Glomerular visceral epithelial cell (primary cell): ENCODE data around the gene SOCS1.

Source experiments
- DNase-seq: peaks from one replicate; pipeline ENCODE4 v3.0.0-alpha.2; 2016; ENCODE audit errors: extremely low spot score

SOCS1 gene

GRCh38 chr16:11260596-11260966, 4.6 kb upstream of the SOCS1 start:
- DNase-seq = no peak

- no peak for DNase-seq
Observed at GRCh38 chr16:11259655-11260595, 3.9 kb upstream of the SOCS1 start.

DNA sequence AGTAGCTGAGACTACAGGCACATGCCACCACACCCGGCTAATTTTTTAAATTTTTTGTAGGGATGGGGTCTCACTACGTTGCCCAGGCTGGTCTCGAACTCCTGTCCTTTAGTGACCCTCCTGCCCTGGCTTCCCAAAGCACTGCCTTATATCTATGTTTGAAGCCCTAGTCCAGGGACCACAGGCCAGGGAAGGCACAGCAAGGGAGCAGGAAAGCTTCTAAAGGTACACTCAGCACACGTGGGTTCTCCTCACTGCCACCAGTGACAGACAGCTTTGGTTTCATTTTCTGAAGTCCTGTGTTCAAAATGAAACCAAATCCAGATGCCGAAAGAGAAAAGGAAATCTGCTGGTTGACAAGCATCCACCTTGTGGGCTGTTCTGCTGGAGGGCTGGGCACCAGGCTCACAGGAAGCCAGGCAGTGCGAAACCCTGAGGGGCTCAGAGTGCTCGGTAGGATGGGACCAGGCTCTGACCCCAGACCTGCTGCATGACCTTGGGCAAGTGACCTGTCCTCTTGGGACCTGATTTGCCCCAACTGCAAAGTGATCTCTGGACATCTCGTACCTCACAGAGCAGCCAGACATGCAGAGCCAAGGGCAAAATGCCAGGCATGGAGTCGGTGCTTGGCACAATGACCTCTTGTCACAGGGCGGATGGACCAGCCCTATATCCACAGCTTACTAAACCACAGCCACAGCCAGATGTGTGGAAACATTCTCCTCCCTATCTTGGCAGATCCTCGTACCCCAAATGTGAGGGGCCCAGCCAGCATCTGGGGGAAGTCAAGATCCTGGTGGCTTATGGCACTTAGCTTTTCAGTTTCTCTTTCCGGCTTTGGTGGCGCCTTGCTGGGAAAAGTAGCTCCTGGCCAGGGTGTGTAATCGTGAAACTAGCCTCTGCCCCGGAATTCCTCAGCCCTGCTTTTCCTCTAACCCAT, 2.8 kb upstream of the SOCS1 start:
- DNase-seq = no peak

DNA sequence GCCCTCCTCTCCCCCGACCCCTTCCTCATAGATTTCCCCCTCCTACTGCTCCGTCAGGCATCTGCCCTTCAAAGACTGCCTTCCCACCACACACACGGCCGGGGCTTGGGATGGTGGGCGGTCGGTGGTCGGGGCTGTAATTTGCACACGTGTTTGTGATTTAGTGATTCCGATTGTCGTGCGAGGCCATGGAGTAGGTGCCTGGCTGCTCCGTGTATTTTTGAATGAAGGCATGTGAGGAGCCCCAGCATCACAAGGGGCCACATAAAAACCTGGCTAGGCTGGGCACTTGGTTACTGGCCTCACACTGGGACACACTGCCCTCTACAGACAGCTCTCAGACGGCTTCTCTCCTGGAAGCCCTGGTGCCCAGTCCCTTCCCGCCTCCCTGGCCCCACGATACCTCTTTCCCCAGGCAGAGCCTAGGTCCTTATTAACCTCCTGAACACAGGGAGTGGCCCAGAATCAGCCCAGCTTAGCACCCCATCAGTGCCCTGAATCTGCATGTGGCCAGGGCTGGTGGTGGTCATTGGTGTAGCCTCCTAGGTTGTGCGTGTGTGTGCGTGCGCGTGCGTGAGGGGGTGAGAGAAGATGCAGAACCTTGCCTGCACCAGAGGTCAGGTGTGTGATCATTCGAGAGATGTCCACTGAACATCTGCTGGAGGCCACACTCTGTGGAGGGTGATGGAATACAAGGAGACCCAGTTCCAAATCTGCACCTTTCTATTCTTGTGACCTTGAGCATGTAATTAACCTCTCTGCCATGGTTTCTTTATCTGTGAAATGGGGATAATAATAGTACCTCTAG, 1.3 kb upstream of the SOCS1 start:
- peak; percentile 71 for DNase-seq

DNA sequence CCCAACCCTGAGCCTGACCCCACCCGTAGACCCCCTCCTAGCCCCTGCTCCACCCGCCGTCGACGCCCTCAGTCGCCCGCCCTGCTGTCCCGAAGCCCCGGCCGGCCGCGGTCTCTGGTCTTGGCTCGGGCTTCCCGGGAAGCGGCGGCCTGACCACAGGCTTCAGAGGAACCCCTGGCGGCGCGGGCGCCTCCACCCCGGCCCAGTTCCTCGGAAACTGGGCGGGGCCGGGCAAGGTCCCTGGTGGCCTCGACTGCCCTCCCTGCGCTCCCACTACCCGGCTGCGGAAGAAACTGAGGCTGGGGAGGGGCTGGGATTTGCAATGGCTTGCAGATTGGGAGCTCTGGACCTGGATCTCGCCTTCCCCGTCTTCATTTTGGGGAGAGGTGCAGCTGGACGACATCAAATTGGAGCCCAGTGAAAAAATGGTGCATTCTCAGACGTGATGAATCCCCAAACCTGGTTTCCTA, 692 bp upstream of the SOCS1 start:
- DNase-seq = peak; percentile 64

DNA sequence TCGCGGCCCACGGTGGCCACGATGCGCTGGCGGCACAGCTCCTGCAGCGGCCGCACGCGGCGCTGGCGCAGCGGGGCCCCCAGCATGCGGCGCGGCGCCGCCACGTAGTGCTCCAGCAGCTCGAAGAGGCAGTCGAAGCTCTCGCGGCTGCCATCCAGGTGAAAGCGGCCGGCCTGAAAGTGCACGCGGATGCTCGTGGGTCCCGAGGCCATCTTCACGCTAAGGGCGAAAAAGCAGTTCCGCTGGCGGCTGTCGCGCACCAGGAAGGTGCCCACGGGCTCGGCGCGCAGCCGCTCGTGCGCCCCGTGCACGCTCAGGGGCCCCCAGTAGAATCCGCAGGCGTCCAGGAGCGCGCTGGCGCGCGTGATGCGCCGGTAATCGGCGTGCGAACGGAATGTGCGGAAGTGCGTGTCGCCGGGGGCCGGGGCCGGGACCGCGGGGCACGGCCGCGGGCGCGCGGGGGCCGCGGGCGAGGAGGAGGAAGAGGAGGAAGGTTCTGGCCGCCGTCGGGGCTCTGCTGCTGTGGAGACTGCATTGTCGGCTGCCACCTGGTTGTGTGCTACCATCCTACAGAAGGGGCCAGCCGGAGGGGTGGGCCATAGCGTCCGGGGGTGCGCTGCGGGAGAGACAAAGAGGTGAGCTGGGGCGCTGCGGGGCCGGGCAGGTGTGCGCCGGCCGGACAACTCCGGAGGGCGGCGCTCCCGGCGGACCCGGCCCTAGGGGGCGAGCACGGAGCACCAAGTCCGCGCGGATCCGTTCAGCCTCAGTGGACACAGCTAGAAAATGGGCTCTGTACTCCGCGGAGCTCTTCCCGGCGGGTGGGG, 879 bp downstream of the SOCS1 start:
- DNase-seq = no peak

- no peak for DNase-seq
Observed at GRCh38 chr16:11253995-11254912, 1.8 kb downstream of the SOCS1 start.

GRCh38 chr16:11253009-11253994, 2.7 kb downstream of the SOCS1 start:
- DNase-seq = no peak

GRCh38 chr16:11252482-11252931, 3.5 kb downstream of the SOCS1 start:
- no peak for DNase-seq

GRCh38 chr16:11251525-11252481, 4.2 kb downstream of the SOCS1 start:
- DNase-seq = peak; percentile 76

DNA sequence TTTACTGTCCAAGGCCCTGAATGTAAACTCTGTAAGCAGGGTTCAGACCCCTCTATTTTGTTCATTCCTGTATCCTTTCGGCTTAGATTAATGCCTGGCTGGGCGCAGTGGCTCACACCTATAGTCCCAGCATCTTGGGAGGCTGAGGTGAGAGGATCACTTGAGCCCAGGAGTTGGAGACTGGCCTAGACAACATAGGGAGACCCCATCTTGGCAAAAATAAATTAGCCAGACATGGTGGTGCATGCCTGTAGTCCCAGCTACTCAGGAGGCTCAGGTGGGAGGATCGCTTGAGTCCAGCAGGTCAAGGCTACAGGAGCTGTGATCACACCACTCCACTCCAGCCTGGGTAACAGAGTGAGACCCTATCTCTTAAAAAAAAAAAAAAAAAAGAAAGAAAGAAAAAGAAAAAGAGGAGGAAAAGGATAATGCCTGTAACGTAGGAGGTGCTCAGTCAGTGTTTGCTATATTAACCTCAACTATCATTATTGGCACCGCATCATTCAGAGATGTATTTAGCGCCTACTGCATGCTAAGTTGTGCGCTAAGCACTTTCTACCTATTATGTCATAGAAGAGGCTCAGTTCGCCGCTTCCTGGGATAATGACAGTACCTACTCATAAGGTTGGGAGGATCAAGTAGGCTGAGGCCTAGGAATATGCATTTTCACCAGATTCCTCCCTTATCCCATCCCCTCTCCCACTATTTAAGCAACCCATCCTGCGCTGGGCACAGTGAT, 5.0 kb downstream of the SOCS1 start:
- no peak for DNase-seq

DNA sequence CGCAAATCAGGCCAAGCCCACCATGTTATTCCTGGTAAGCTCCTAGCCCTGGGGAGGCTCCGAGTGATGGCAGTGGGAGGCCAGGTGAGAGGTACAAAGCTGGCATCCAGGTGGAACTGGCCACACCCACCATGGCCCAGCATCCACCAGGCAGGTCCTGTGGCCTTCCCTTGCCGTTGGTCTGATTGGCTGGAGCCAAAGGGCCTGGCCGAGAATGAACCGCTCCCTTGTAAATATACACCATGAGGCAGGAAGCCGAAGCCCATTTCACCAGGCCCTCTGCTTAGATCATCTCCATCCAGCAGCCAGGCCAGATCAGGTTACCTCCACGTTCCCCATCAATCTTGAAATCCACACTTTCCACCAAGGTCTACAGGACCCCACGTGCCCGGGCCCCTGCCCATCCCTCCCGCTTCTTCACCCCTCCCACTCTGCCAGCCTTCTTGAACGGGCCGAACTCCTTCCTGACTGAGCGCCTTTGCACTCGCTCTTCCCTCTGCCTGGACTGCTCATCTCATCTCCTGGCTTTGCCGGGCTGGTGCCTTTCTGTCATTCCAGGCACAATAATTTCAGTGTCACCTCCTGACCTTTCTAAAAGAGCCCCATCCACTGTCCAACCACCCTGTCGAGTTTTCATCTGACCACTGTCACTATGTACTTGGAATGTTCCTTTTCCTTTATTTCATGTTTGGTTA, 5.8 kb downstream of the SOCS1 start:
- DNase-seq = no peak

- DNase-seq = no peak
Observed at GRCh38 chr16:11249233-11250061, 6.6 kb downstream of the SOCS1 start.

- DNase-seq = no peak
Observed at GRCh38 chr16:11248133-11248532, 7.9 kb downstream of the SOCS1 start.

GRCh38 chr16:11245988-11246387, 10.0 kb downstream of the SOCS1 start:
- DNase-seq = no peak
